CD4-positive, CD25-positive, alpha-beta regulatory T cell (primary cell): ENCODE data around the gene ACTN3. TPM values are rescaled to one million over a fixed set of nuclear protein-coding genes. Genes with fewer than 3 reads are reported as not detected.

Experiments used
- ATAC-seq, 2 donors: fragments of 150-1000 bp; cut with Tn5 transposase; one replicate each; pipeline ENCODE4 v1.10.0; 2021; ENCODE audit warnings: low read depth in 2 of 2, moderate number of reproducible peaks in 2 of 2, moderate library complexity in 1 of 2
- DNase-seq, 3 donors: peaks; one replicate each; pipeline versions ENCODE4 v3.0.0 to v3.0.0-alpha.2; 2012 to 2022; ENCODE audit warnings: mixed read lengths in 1 of 3
- H3K27ac ChIP-seq: one replicate; pipeline ENCODE4 v1.7.0; 2013; ENCODE audit warnings: mild to moderate bottlenecking, low read length; ENCODE audit not compliant: insufficient read depth, poor library complexity, severe bottlenecking
- H3K27me3 ChIP-seq: one replicate; pipeline ENCODE4 v1.7.0; 2013; ENCODE audit warnings: low read length; ENCODE audit not compliant: control insufficient read depth, insufficient read depth
- H3K36me3 ChIP-seq: one replicate; pipeline ENCODE4 v1.7.0; 2013; ENCODE audit warnings: mild to moderate bottlenecking, low read length, moderate library complexity; ENCODE audit not compliant: control insufficient read depth, insufficient read depth
- H3K4me1 ChIP-seq: 2 replicates; pipeline ENCODE4 v1.7.0; 2013; ENCODE audit warnings: mild to moderate bottlenecking, low read length; ENCODE audit not compliant: insufficient read depth, control insufficient read depth, poor library complexity, severe bottlenecking
- H3K4me3 ChIP-seq: one replicate; pipeline ENCODE4 v1.7.0; 2013; ENCODE audit warnings: low read depth, mild to moderate bottlenecking, low read length, moderate library complexity
- H3K9me3 ChIP-seq, 2 experiments: 1 replicate in 1 of 2; 2 replicates in 1 of 2; pipeline ENCODE4 v1.7.0; 2013; ENCODE audit warnings: low read length in 2 of 2, mild to moderate bottlenecking in 1 of 2, moderate library complexity in 1 of 2; ENCODE audit not compliant: control insufficient read depth in 2 of 2
- H3K27ac Mint-ChIP-seq, 3 donors: one replicate each; pipeline ENCODE4 v1.8.0; 2020 to 2022; ENCODE audit warnings: mild to moderate bottlenecking in 3 of 3, mixed read lengths in 3 of 3, moderate library complexity in 2 of 3
- H3K27me3 Mint-ChIP-seq: one replicate; pipeline ENCODE4 v1.8.0; 2022; ENCODE audit warnings: mild to moderate bottlenecking, mixed read lengths
- H3K36me3 Mint-ChIP-seq: one replicate; pipeline ENCODE4 v1.8.0; 2020; ENCODE audit warnings: mixed read lengths
- H3K4me1 Mint-ChIP-seq, 4 donors: one replicate each; pipeline ENCODE4 v1.8.0; 2020 to 2022; ENCODE audit warnings: mixed read lengths in 4 of 4, mild to moderate bottlenecking in 1 of 4
- H3K4me3 Mint-ChIP-seq, 4 donors: one replicate each; pipeline ENCODE4 v1.8.0; 2020 to 2022; ENCODE audit warnings: mild to moderate bottlenecking in 4 of 4, mixed read lengths in 4 of 4, moderate library complexity in 3 of 4
- H3K9me3 Mint-ChIP-seq, 7 donors: one replicate each; pipeline ENCODE4 v1.8.0; 2020 to 2022; ENCODE audit warnings: mixed read lengths in 7 of 7, mild to moderate bottlenecking in 3 of 7, moderate library complexity in 2 of 7
- polyA plus RNA-seq, 4 donors: library from polyadenylated mRNA; unstranded; fragments of 300-500 nt; fragmentation: Illumina TruSeq; gene quantifications; one replicate each; pipeline ENCODE4 v1.2.3, GENCODE V29; 2021
- total RNA-seq: library from RNA; stranded (reverse); gene quantifications from one replicate; pipeline ENCODE4 v1.2.3, GENCODE V29; 2022

ACTN3 gene
- total and polyA plus RNA-seq, 5 donors from 2014 or later, result not detected

- H3K36me3 ChIP-seq, result no peaks in the 10 kb centered on the region
- no peaks in the 10 kb centered on the region for H3K9me3 ChIP-seq
- peaks cover 2% of the 10 kb centered on the region for H3K27me3 ChIP-seq
- H3K27ac Mint-ChIP-seq, result no peak overlapping the region
- no peak overlapping the region for H3K4me3 Mint-ChIP-seq
- H3K4me3 ChIP-seq, result no peak overlapping the region
- H3K9me3 Mint-ChIP-seq, result peaks cover 0 to 2% (median 0%) of the 10 kb centered on the region in 7 donors
- peaks cover 0 to 12% (median 2%) of the 10 kb centered on the region in 4 donors for H3K4me1 Mint-ChIP-seq
- no peak for ATAC-seq
- no peaks in the 10 kb centered on the region for H3K36me3 Mint-ChIP-seq
- no peak overlapping the region for H3K27ac ChIP-seq
- no peak for DNase-seq
- peaks cover 6% of the 10 kb centered on the region for H3K27me3 Mint-ChIP-seq
- H3K4me1 ChIP-seq, result peaks cover 6% of the 10 kb centered on the region
Observed at GRCh38 chr11:66561975-66562248, 15.2 kb downstream of the ACTN3 start.

- Mint-ChIP-seq H3K27ac (no peak overlapping the region), H3K36me3 (no peaks in the 10 kb centered on the region), H3K9me3 (peaks cover 0 to 2% (median 0%) of the 10 kb centered on the region in 7 donors), H3K4me1 (peaks cover 0 to 15% (median 3%) of the 10 kb centered on the region in 4 donors), H3K4me3 (no peak overlapping the region), H3K27me3 (peaks cover 6% of the 10 kb centered on the region)
- Histone ChIP-seq H3K4me3 (no peak overlapping the region), H3K36me3 (no peaks in the 10 kb centered on the region), H3K27me3 (no peaks in the 10 kb centered on the region), H3K4me1 (peaks cover 6% of the 10 kb centered on the region), H3K27ac (no peak overlapping the region), H3K9me3 (no peaks in the 10 kb centered on the region)
- DNase-seq (no peak), ATAC-seq (no peak)
Observed at GRCh38 chr11:66562275-66562674, 15.6 kb downstream of the ACTN3 start.

GRCh38 chr11:66562907-66563583 is 16.3 kb downstream of the ACTN3 start:
- no peaks in the 10 kb centered on the region for H3K36me3 ChIP-seq
- H3K27me3 ChIP-seq, result no peaks in the 10 kb centered on the region
- no peak overlapping the region for H3K27ac Mint-ChIP-seq
- ATAC-seq (no peak), DNase-seq (no peak)
- no peaks in the 10 kb centered on the region for H3K36me3 Mint-ChIP-seq
- H3K4me1 Mint-ChIP-seq, result peaks cover 0 to 17% (median 4%) of the 10 kb centered on the region in 4 donors
- peaks cover 6% of the 10 kb centered on the region for H3K27me3 Mint-ChIP-seq
- H3K9me3 Mint-ChIP-seq, result peaks cover 0 to 2% (median 0%) of the 10 kb centered on the region in 7 donors
- H3K9me3 ChIP-seq, result no peaks in the 10 kb centered on the region
- H3K4me1 ChIP-seq, result peaks cover 13% of the 10 kb centered on the region
- no peak overlapping the region for H3K27ac ChIP-seq
- no peak overlapping the region for H3K4me3 Mint-ChIP-seq
- no peak overlapping the region for H3K4me3 ChIP-seq

- Mint-ChIP-seq H3K36me3 (no peaks in the 10 kb centered on the region), H3K4me1 (peaks cover 0 to 19% (median 2%) of the 10 kb centered on the region in 4 donors), H3K4me3 (no peak overlapping the region), H3K9me3 (peaks cover 0 to 3% (median 0%) of the 10 kb centered on the region in 7 donors), H3K27ac (no peak overlapping the region), H3K27me3 (peaks cover 6% of the 10 kb centered on the region)
- ATAC-seq (no peak), DNase-seq (no peak)
- Histone ChIP-seq H3K27ac (no peak overlapping the region), H3K36me3 (no peaks in the 10 kb centered on the region), H3K4me1 (peaks cover 16% of the 10 kb centered on the region), H3K4me3 (no peak overlapping the region), H3K9me3 (no peaks in the 10 kb centered on the region), H3K27me3 (no peaks in the 10 kb centered on the region)
Observed at GRCh38 chr11:66563832-66564231, 17.1 kb downstream of the ACTN3 start.

- Histone ChIP-seq H3K4me3 (no peak overlapping the region), H3K27ac (no peak overlapping the region), H3K4me1 (peaks cover 12% of the 10 kb centered on the region), H3K36me3 (no peaks in the 10 kb centered on the region), H3K27me3 (no peaks in the 10 kb centered on the region), H3K9me3 (no peaks in the 10 kb centered on the region)
- H3K4me1 Mint-ChIP-seq, result peaks cover 0 to 13% (median 1%) of the 10 kb centered on the region in 4 donors
- H3K4me3 Mint-ChIP-seq, result no peak overlapping the region
- ATAC-seq (no peak), DNase-seq (no peak)
- H3K36me3 Mint-ChIP-seq, result no peaks in the 10 kb centered on the region
- peaks cover 0 to 3% (median 0%) of the 10 kb centered on the region in 7 donors for H3K9me3 Mint-ChIP-seq
- no peak overlapping the region for H3K27ac Mint-ChIP-seq
- peaks cover 6% of the 10 kb centered on the region for H3K27me3 Mint-ChIP-seq
Observed at GRCh38 chr11:66564538-66564937, 17.8 kb downstream of the ACTN3 start.

- Histone ChIP-seq H3K4me3 (no peak overlapping the region), H3K9me3 (no peaks in the 10 kb centered on the region), H3K27me3 (no peaks in the 10 kb centered on the region), H3K4me1 (peaks cover 12% of the 10 kb centered on the region), H3K27ac (no peak overlapping the region), H3K36me3 (no peaks in the 10 kb centered on the region)
- DNase-seq (no peak), ATAC-seq (no peak)
- Mint-ChIP-seq H3K27ac (no peak overlapping the region), H3K27me3 (peaks cover 6% of the 10 kb centered on the region), H3K4me3 (no peak overlapping the region), H3K9me3 (peaks cover 0 to 3% (median 0%) of the 10 kb centered on the region in 7 donors), H3K36me3 (no peaks in the 10 kb centered on the region), H3K4me1 (peaks cover 0 to 13% (median 1%) of the 10 kb centered on the region in 4 donors)
Observed at GRCh38 chr11:66564984-66565383, 18.3 kb downstream of the ACTN3 start.

- DNase-seq, result no peak
- H3K4me1 ChIP-seq, result peaks cover 12% of the 10 kb centered on the region
- no peaks in the 10 kb centered on the region for H3K27me3 ChIP-seq
- H3K9me3 Mint-ChIP-seq, result peaks cover 0 to 3% (median 0%) of the 10 kb centered on the region in 7 donors
- H3K4me3 Mint-ChIP-seq, result peak overlapping the region; percentile 8 to 90 (median 49)
- H3K27ac Mint-ChIP-seq, result peak overlapping the region in 1 of 3 donors; percentile 42
- peaks cover 6% of the 10 kb centered on the region for H3K27me3 Mint-ChIP-seq
- no peaks in the 10 kb centered on the region for H3K36me3 ChIP-seq
- no peak overlapping the region for H3K4me3 ChIP-seq
- H3K27ac ChIP-seq, result no peak overlapping the region
- no peaks in the 10 kb centered on the region for H3K9me3 ChIP-seq
- H3K36me3 Mint-ChIP-seq, result no peaks in the 10 kb centered on the region
- H3K4me1 Mint-ChIP-seq, result peaks cover 0 to 13% (median 1%) of the 10 kb centered on the region in 4 donors
- no peak for ATAC-seq
Observed at GRCh38 chr11:66566221-66566620, 19.5 kb downstream of the ACTN3 start.

GRCh38 chr11:66567787-66568123 is 21.1 kb downstream of the ACTN3 start:
- ATAC-seq, result no peak
- no peaks in the 10 kb centered on the region for H3K9me3 ChIP-seq
- peaks cover 0 to 3% (median 0%) of the 10 kb centered on the region in 7 donors for H3K9me3 Mint-ChIP-seq
- H3K4me1 ChIP-seq, result peaks cover 12% of the 10 kb centered on the region
- peaks cover 9% of the 10 kb centered on the region for H3K27me3 Mint-ChIP-seq
- H3K4me3 ChIP-seq, result no peak overlapping the region
- no peak overlapping the region for H3K27ac Mint-ChIP-seq
- H3K27ac ChIP-seq, result no peak overlapping the region
- no peaks in the 10 kb centered on the region for H3K36me3 Mint-ChIP-seq
- peaks cover 0 to 13% (median 1%) of the 10 kb centered on the region in 4 donors for H3K4me1 Mint-ChIP-seq
- peak overlapping the region in 3 of 4 donors; percentile 65 to 76 (median 74) for H3K4me3 Mint-ChIP-seq
- DNase-seq, result no peak
- no peaks in the 10 kb centered on the region for H3K27me3 ChIP-seq
- H3K36me3 ChIP-seq, result no peaks in the 10 kb centered on the region
